GM12878 (cell line): ENCODE measurements around the gene UNK. TPM values are rescaled to one million over a fixed set of nuclear protein-coding genes. Genes with fewer than 3 reads are reported as not detected.

ENCODE experiments used
- ATAC-seq: fragments of 200-7000 bp; cut with Tn5 transposase; 3 replicates; pipeline ENCODE4 v1.9.1; 2020; ENCODE audit warnings: mild to moderate bottlenecking, moderate library complexity
- BruUV-seq: library from RNA; stranded (reverse); fragments of 400-500 nt; replicated peaks from 2 replicates; lab custom pipeline; 2021; lab: Mats Ljungman, UMichigan
- CTCF ChIA-PET: fragments of 300-600 bp; sonication (Branson Sonifier 250); formaldehyde crosslinking; extraction: SDS; loops from one replicate; lab custom pipeline; 2021; ENCODE audit warnings: inconsistent platforms; lab: Yijun Ruan, JAX
- POLR2A ChIA-PET: fragments of 350-600 bp; formaldehyde crosslinking; extraction: SDS; loops from one replicate; lab custom pipeline; 2021; ENCODE audit warnings: inconsistent platforms; lab: Charles Lee
- RAD21 ChIA-PET: fragments of 300-600 bp; sonication (Branson Sonifier 250); formaldehyde crosslinking; loops from one replicate; lab custom pipeline; 2023; ENCODE audit warnings: antibody characterized with exemption; ENCODE audit not compliant: unreplicated experiment; lab: Charles Lee
- SMC1A ChIA-PET: fragments of 300-600 bp; sonication (Branson Sonifier 250); formaldehyde crosslinking; loops from one replicate; lab custom pipeline; 2023; ENCODE audit not compliant: unreplicated experiment, uncharacterized antibody; lab: Charles Lee
- DNase-seq: peaks from one replicate; pipeline ENCODE4 v3.0.0-alpha.2; 2011; ENCODE audit warnings: low read depth, low spot score
- FAIRE-seq: peaks from 3 replicates; lab custom pipeline; 2011; peaks lifted over from hg19 to GRCh38; lab: Jason Lieb, UNC
- H2AFZ ChIP-seq: 2 replicates; pipeline ENCODE4 v1.6.0; 2011; ENCODE audit warnings: low read depth, low read length, control low read depth; ENCODE audit not compliant: control insufficient read depth
- H3K27ac ChIP-seq: 2 replicates; pipeline ENCODE4 v1.5.1; 2011; ENCODE audit warnings: control low read depth; ENCODE audit not compliant: control insufficient read depth, insufficient read depth
- H3K27me3 ChIP-seq, 2 experiments: replicated peaks in 1 of 2; 2 replicates each; pipeline versions ENCODE4 v1.6.0 to v1.6.1; 2011; ENCODE audit warnings: low read length in 1 of 2; ENCODE audit not compliant: control insufficient read depth in 2 of 2, insufficient read depth in 2 of 2
- H3K36me3 ChIP-seq, 2 experiments: 2 replicates each; pipeline ENCODE4 v1.5.1; 2011; ENCODE audit warnings: low read length in 1 of 2; ENCODE audit not compliant: control insufficient read depth in 2 of 2, insufficient read depth in 2 of 2
- H3K4me1 ChIP-seq: 2 replicates; pipeline ENCODE4 v1.6.1; 2011; ENCODE audit warnings: mild to moderate bottlenecking, low read length, moderate library complexity, mixed read lengths; ENCODE audit not compliant: control insufficient read depth, insufficient read depth
- H3K4me2 ChIP-seq: 2 replicates; pipeline ENCODE4 v1.6.0; 2011; ENCODE audit warnings: control low read depth; ENCODE audit not compliant: control insufficient read depth, insufficient read depth
- H3K4me3 ChIP-seq: fragments of 200-600 bp; sonication (generic); 2 replicates; pipeline ENCODE4 v1.5.1; 2016
- H3K79me2 ChIP-seq: 2 replicates; pipeline ENCODE4 v1.6.0; 2011; ENCODE audit warnings: low read length; ENCODE audit not compliant: control insufficient read depth, insufficient read depth
- H3K9ac ChIP-seq: 2 replicates; pipeline ENCODE4 v1.8.0; 2011; ENCODE audit warnings: low read length, control low read depth, mixed read lengths; ENCODE audit not compliant: control insufficient read depth, insufficient read depth
- H3K9me3 ChIP-seq: replicated peaks from 3 replicates; pipeline ENCODE4 v1.5.1; 2011; ENCODE audit warnings: mild to moderate bottlenecking, low read length; ENCODE audit not compliant: control insufficient read depth, insufficient read depth
- H4K20me1 ChIP-seq: 2 replicates; pipeline ENCODE4 v1.6.0; 2011; ENCODE audit not compliant: control insufficient read depth, insufficient read depth
- BRCA1 ChIP-seq: IDR thresholded peaks from 2 replicates; pipeline ENCODE4 v1.6.1; 2011; ENCODE audit warnings: low read depth, low read length, improper control_type of control experiment
- DPF2 ChIP-seq: fragments of 450-650 bp; IDR thresholded peaks from 2 replicates; pipeline ENCODE4 v1.6.1; 2017; ENCODE audit warnings: mild to moderate bottlenecking
- GABPA ChIP-seq: IDR thresholded peaks from 2 replicates; pipeline ENCODE4 v1.6.1; 2014; ENCODE audit warnings: antibody characterized with exemption, low read depth, mild to moderate bottlenecking, inconsistent platforms
- IRF4 ChIP-seq: IDR thresholded peaks from 2 replicates; pipeline ENCODE4 v1.6.1; 2011; ENCODE audit warnings: low read depth, low read length
- KAT2A ChIP-seq: conservative IDR thresholded peaks from 2 replicates; pipeline ENCODE4 v1.6.1; 2011; ENCODE audit warnings: low read depth, low read length; ENCODE audit not compliant: control insufficient read depth
- LARP7 ChIP-seq: fragments of 450-650 bp; IDR thresholded peaks from 2 replicates; pipeline ENCODE4 v1.6.1; 2017; ENCODE audit warnings: mild to moderate bottlenecking
- POU2F2 ChIP-seq: IDR thresholded peaks from 3 replicates; pipeline ENCODE4 v1.6.1; 2011; ENCODE audit warnings: low read depth, mild to moderate bottlenecking, low read length, borderline replicate concordance
- SMAD1 ChIP-seq: fragments of 450-650 bp; IDR thresholded peaks from 2 replicates; pipeline ENCODE4 v1.6.1; 2018; ENCODE audit warnings: mild to moderate bottlenecking, low read depth; ENCODE audit not compliant: partially characterized antibody
- TCF12 ChIP-seq: IDR thresholded peaks from 2 replicates; pipeline ENCODE4 v1.6.1; 2011; ENCODE audit warnings: low read depth, mild to moderate bottlenecking, low read length
- TCF3 ChIP-seq: IDR thresholded peaks from 2 replicates; pipeline ENCODE4 v1.6.1; 2012; ENCODE audit warnings: low read depth, mild to moderate bottlenecking, low read length, borderline replicate concordance; ENCODE audit not compliant: insufficient read depth
- ZBTB33 ChIP-seq: fragments of 450-650 bp; IDR thresholded peaks from 2 replicates; pipeline ENCODE4 v1.6.1; 2017; ENCODE audit warnings: mild to moderate bottlenecking
- ZBTB4 ChIP-seq: fragments of 450-650 bp; formaldehyde crosslinking; IDR thresholded peaks from 2 replicates; pipeline ENCODE4 v1.4.0; 2022; ENCODE audit warnings: mild to moderate bottlenecking, moderate library complexity
- ZSCAN29 ChIP-seq: fragments of 450-650 bp; IDR thresholded peaks from 2 replicates; pipeline ENCODE4 v1.6.1; 2017; ENCODE audit warnings: mild to moderate bottlenecking, moderate library complexity
- WGBS: methylation state at CpG from one replicate; pipeline ENCODE4 v1.1.6; 2016; ENCODE audit warnings: low lambda C conversion rate; ENCODE audit not compliant: insufficient replicate concordance, insufficient coverage; ENCODE audit errors: missing lambda C conversion rate; 5-methylcytosine and 5-hydroxymethylcytosine counted together
- in situ Hi-C: fragments of 300-500 bp; cut with MboI; formaldehyde crosslinking; loops from 9 replicates; pipeline ENCODE4 v1.14.3; 2018; ENCODE audit warnings: mixed read lengths
- intact Hi-C: fragments of 100-400 bp; cut with micrococcal nuclease; formaldehyde crosslinking; loops from one replicate; pipeline ENCODE4 v1.14.2; 2022; ENCODE audit not compliant: unreplicated experiment
- polyA plus RNA-seq, 11 experiments: library from polyadenylated mRNA; depleted of rRNA in 4 of 11; unstranded in 6 of 11; stranded (reverse) in 5 of 11; fragments of >200 nt; fragmentation: Nextera tagmentation in 4 of 11; fragmentation: Illumina TruSeq in 1 of 11; extraction: Ambion mirVana in 4 of 11; extraction: Trizol in 1 of 11; gene quantifications; 1 replicate in 1 of 11; 2 replicates in 10 of 11; pipeline versions ENCODE4 v1.2.1 to v1.2.3, GENCODE V29; 2011 to 2016; ENCODE audit warnings: inconsistent platforms in 2 of 11, missing spikeins in 2 of 11, low read depth in 1 of 11
- total RNA-seq, 4 experiments: library from RNA; depleted of rRNA in 3 of 4; stranded (reverse); fragments of >200 nt in 3 of 4; fragmentation: Illumina TruSeq in 1 of 4; extraction: Trizol in 1 of 4; gene quantifications; 2 replicates each; pipeline versions ENCODE4 v1.2.1 to v1.2.3, GENCODE V29; 2013 to 2021

Gene UNK
- total and polyA plus RNA-seq, 10 of the 15 experiments (the other 5 are each of a cell fraction or from before 2014, with no cell fraction given) = 8.9 to 34.5 (median 27.3) TPM

- peak; percentile 60 for TF ChIP-seq LARP7
- no peak for TF ChIP-seq IRF4
- TF ChIP-seq ZSCAN29 = 0 out of 2 replicates have a peak, but pooled peaks have one; percentile 21
- TF ChIP-seq POU2F2 = peak; percentile 62
- peak; percentile 33 for TF ChIP-seq SMAD1
- TF ChIP-seq DPF2 = no peak
Measured at GRCh38 chr17:75776386-75777295, 8.0 kb upstream of the UNK start (continued).

- intact Hi-C loops (loop anchor here (5.0 kb wide), 1 partner anchor 120 kb away; the partner anchor contains the start of gene TRIM65), in situ Hi-C loops (no loop called here)
- no peaks in the 10 kb centered on the region for H3K27me3 ChIP-seq
- 6% methylated on average over 2 of the region's 2 CpGs for WGBS
- H3K9me3 ChIP-seq = no peaks in the 10 kb centered on the region
- SMC1A ChIA-PET = interaction anchor here (0.8 to 2.4 kb wide), 11 partner anchors 10 to 81 kb away, joined by 3 to 12 read pairs (median 4); partner anchors contain the start of genes GALK1 and WBP2
- FAIRE-seq (no peak), ATAC-seq (no peak), DNase-seq (no peak)
- no peak overlapping the region for H3K27ac ChIP-seq
- POLR2A ChIA-PET = interaction anchor here (0.6 to 5.3 kb wide), 12 partner anchors 9 to 120 kb away, joined by 3 to 40 read pairs (median 8); partner anchors contain the start of genes GALK1, UNC13D and WBP2
- H3K9ac ChIP-seq = no peak overlapping the region
- peaks cover 30% of the 10 kb centered on the region for H3K79me2 ChIP-seq
- H3K4me2 ChIP-seq = peak overlapping the region; percentile 81
- RAD21 ChIA-PET = interaction anchor here (0.9 to 2.1 kb wide), 8 partner anchors 8 to 78 kb away, joined by 3 to 9 read pairs (median 4); partner anchors contain the start of genes GALK1, UNK and WBP2
- no TSS peak for BruUV-seq
- peaks cover 2% of the 10 kb centered on the region for H3K4me1 ChIP-seq
- CTCF ChIA-PET = interaction anchor here (0.6 to 5.4 kb wide), 18 partner anchors 10 to 82 kb away, joined by 3 to 32 read pairs (median 4); partner anchors contain the start of genes GALK1 and WBP2
- peaks cover 0 to 18% of the 10 kb centered on the region in 2 experiments for H3K36me3 ChIP-seq
- peaks cover 10% of the 10 kb centered on the region for H4K20me1 ChIP-seq
- H2AFZ ChIP-seq = no peak overlapping the region
- H3K4me3 ChIP-seq = peak overlapping the region; percentile 88
- TF ChIP-seq KAT2A (no peak), TCF12 (no peak), ZBTB4 (CRISPR knock-in tag) (no peak), ZBTB33 (no peak), BRCA1 (no peak), TCF3 (no peak), GABPA (no peak)
Measured at GRCh38 chr17:75777296-75777922, 7.2 kb upstream of the UNK start.
